Right lobe of liver (tissue), 6 donors: ENCODE data around the gene C4orf50. TPM values are rescaled to one million over a fixed set of nuclear protein-coding genes. Genes with fewer than 3 reads are reported as not detected.

Experiments
- ATAC-seq, 4 donors: fragments of 200-7000 bp; cut with Tn5 transposase; one replicate each; pipeline ENCODE4 v1.9.1; 2020; ENCODE audit warnings: mild to moderate bottlenecking in 4 of 4, moderate library complexity in 4 of 4
- DNase-seq, 3 donors: peaks; one replicate each; pipeline ENCODE4 v3.0.0-alpha.2; 2020
- H3K27ac ChIP-seq, 3 donors: fragments of 200-600 bp; one replicate each; pipeline ENCODE4 v1.8.0; 2022
- H3K27me3 ChIP-seq, 2 donors: fragments of 200-600 bp; one replicate each; pipeline ENCODE4 v1.8.0; 2022
- H3K36me3 ChIP-seq, 4 donors: fragments of 200-600 bp; sonication (generic) in 1 of 4; one replicate each; pipeline versions ENCODE4 v1.5.1 to v1.8.0; 2017 to 2022; ENCODE audit warnings: control low read depth in 1 of 4
- H3K4me1 ChIP-seq, 4 donors: fragments of 200-600 bp; sonication (generic) in 1 of 4; one replicate each; pipeline versions ENCODE4 v1.5.1 to v1.8.0; 2017 to 2022; ENCODE audit warnings: control low read depth in 1 of 4
- H3K4me3 ChIP-seq, 3 donors: fragments of 200-600 bp; one replicate each; pipeline ENCODE4 v1.8.0; 2022
- H3K9me3 ChIP-seq, 4 donors: fragments of 200-600 bp; sonication (generic) in 1 of 4; one replicate each; pipeline versions ENCODE4 v1.5.1 to v1.8.0; 2017 to 2022; ENCODE audit warnings: control low read depth in 1 of 4
- POLR2A ChIP-seq: fragments of 450-650 bp; IDR thresholded peaks from one replicate; pipeline ENCODE4 v1.6.1; 2017; ENCODE audit warnings: antibody characterized with exemption, mild to moderate bottlenecking
- WGBS: methylation state at CpG from one replicate; pipeline ENCODE4 v1.1.6; 2018; ENCODE audit warnings: low coverage, low lambda C conversion rate; ENCODE audit not compliant: insufficient coverage; ENCODE audit errors: missing lambda C conversion rate; 5-methylcytosine and 5-hydroxymethylcytosine counted together
- intact Hi-C, 2 donors: fragments of 100-400 bp; cut with DNase I; formaldehyde crosslinking; loops; one replicate each; pipeline versions ENCODE4 v1.11.2 to v1.14.1; 2022
- total RNA-seq, 6 experiments: library from RNA; depleted of rRNA in 2 of 6; stranded (reverse); fragments of >200 nt in 2 of 6; fragmentation: NEBNext Ultra II Directional in 3 of 6; extraction: Animal tissue kit (Norgen Biotek cat#: 25700) in 3 of 6; gene quantifications; one replicate each; pipeline versions ENCODE4 v1.1.0 to v1.2.4, GENCODE V29; 2016 to 2023
- TF ChIP-seq, protein P1 (sequence below), 4 donors: fragments of 200-600 bp in 3 of 4; fragments of 450-650 bp in 1 of 4; IDR thresholded peaks; one replicate each; pipeline versions ENCODE4 v1.5.1 to v1.8.0; 2016 to 2022; ENCODE audit warnings: antibody characterized with exemption in 4 of 4, mild to moderate bottlenecking in 2 of 4
- donor health status: DM: no; HTN: yes; CAD: no.
- donor health status: DM: no; HTN: no; CAD: no.
- donor health status: DM: no; HTN: no; CAD: no.
- donor health status: DM: no; HTN: yes; CAD: no.
- donor health status: DM: no; HTN: yes; CAD: no.

The C4orf50 gene
- total RNA-seq, 6 experiments from 2014 or later: under 0.01 to 0.06 TPM; not detected in 4

DNA sequence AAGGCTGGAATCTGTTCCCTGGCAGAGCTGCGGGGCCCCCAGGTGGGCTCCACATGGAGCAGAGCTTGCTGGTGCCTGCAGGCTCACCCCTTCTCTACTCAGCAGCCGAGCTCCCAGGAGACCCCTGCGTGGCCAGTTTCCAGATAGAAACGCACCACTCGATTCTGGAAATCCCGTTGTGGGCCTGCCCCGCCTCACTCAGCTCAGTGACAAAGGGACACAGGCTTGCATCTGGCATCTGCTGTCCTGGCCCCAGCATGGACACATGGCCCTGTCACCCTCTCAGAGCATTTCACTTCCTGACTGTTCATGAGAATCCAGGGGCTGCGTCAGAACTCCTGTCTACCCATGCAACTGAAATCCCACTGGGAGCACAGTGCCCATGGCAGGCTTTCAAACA is 20.5 kb upstream of the C4orf50 start:
- no peaks in the 10 kb centered on the region for H3K9me3 ChIP-seq
- 75% methylated on average over 2 of the region's 8 CpGs for WGBS
- H3K27me3 ChIP-seq: no peaks in the 10 kb centered on the region
- H3K36me3 ChIP-seq: no peaks in the 10 kb centered on the region
- no peak overlapping the region for H3K4me3 ChIP-seq
- ATAC-seq (no peak), DNase-seq (peak in 1 of 3 donors; percentile 3)
- intact Hi-C loops: loop anchor here in 1 of 2 donors (10.0 kb wide), 1 partner anchor 46 kb away; no protein-coding TSS in a partner anchor
- no peaks in the 10 kb centered on the region for H3K4me1 ChIP-seq
- TF ChIP-seq, protein P1, sequence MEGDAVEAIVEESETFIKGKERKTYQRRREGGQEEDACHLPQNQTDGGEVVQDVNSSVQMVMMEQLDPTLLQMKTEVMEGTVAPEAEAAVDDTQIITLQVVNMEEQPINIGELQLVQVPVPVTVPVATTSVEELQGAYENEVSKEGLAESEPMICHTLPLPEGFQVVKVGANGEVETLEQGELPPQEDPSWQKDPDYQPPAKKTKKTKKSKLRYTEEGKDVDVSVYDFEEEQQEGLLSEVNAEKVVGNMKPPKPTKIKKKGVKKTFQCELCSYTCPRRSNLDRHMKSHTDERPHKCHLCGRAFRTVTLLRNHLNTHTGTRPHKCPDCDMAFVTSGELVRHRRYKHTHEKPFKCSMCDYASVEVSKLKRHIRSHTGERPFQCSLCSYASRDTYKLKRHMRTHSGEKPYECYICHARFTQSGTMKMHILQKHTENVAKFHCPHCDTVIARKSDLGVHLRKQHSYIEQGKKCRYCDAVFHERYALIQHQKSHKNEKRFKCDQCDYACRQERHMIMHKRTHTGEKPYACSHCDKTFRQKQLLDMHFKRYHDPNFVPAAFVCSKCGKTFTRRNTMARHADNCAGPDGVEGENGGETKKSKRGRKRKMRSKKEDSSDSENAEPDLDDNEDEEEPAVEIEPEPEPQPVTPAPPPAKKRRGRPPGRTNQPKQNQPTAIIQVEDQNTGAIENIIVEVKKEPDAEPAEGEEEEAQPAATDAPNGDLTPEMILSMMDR (IDR thresholded peaks at IDR 0.05): no peak
- no peak overlapping the region for H3K27ac ChIP-seq

DNA sequence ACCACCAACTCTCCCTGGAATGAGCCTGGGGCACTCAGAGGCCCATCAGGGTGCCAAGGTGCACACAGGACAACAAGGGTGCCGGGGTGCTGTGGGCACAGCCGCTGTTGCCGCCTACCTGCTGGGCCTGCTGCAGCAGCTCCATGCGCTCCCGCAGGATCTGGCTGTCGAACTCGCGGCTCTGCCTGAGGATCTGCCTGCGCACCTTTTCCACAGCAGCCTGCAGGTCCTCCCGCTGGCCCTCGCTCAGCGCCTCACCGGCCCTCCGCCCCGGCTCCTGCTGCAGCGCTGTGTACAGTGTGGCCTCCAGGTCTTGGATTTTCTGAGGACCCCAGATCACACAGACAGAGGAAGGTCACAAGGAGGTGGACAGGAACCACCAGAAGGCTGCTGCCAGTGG is 17.6 kb upstream of the C4orf50 start:
- WGBS: 80% methylated on average over 1 of the region's 16 CpGs
- Histone ChIP-seq H3K4me3 (no peak overlapping the region), H3K9me3 (no peaks in the 10 kb centered on the region), H3K4me1 (peaks cover 0 to 11% (median 0%) of the 10 kb centered on the region in 4 donors), H3K36me3 (no peaks in the 10 kb centered on the region), H3K27me3 (no peaks in the 10 kb centered on the region), H3K27ac (no peak overlapping the region)
- intact Hi-C loops: loop anchor here in 1 of 2 donors (10.0 kb wide), 1 partner anchor 49 kb away; no protein-coding TSS in a partner anchor
- DNase-seq: no peak
- TF ChIP-seq POLR2A: no peak
- TF ChIP-seq, protein P1 (IDR thresholded peaks at IDR 0.05): no peak
- ATAC-seq: no peak

DNA sequence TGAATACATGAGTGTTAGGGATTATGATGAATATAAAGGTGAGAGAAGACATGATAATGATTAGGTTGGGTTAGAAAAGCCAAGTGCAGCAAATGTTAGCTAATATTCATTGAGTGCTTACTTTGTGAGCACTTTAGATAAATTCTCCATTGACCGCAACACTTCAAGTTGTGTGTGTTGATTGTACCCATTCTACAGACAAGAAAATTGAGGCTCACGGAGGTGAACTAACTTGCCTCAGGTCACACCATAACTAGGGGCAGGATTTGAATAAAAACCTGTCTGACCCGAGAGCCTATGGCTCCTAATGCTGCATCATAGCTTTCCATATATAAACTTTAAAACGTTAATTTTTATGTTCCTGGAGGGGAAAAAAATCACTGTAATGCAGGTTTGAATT is 15.2 kb upstream of the C4orf50 start:
- TF ChIP-seq, protein P1 (IDR thresholded peaks at IDR 0.05): no peak
- TF ChIP-seq POLR2A: no peak
- Histone ChIP-seq H3K36me3 (no peaks in the 10 kb centered on the region), H3K27ac (no peak overlapping the region), H3K4me1 (peaks cover 0 to 11% (median 0%) of the 10 kb centered on the region in 4 donors), H3K9me3 (no peaks in the 10 kb centered on the region), H3K4me3 (no peak overlapping the region), H3K27me3 (no peaks in the 10 kb centered on the region)
- DNase-seq (no peak), ATAC-seq (no peak)
- 73% methylated on average over 4 of the region's 4 CpGs for WGBS
- intact Hi-C loops: loop anchor here in 1 of 2 donors (10.0 kb wide), 1 partner anchor 51 kb away; no protein-coding TSS in a partner anchor

DNA sequence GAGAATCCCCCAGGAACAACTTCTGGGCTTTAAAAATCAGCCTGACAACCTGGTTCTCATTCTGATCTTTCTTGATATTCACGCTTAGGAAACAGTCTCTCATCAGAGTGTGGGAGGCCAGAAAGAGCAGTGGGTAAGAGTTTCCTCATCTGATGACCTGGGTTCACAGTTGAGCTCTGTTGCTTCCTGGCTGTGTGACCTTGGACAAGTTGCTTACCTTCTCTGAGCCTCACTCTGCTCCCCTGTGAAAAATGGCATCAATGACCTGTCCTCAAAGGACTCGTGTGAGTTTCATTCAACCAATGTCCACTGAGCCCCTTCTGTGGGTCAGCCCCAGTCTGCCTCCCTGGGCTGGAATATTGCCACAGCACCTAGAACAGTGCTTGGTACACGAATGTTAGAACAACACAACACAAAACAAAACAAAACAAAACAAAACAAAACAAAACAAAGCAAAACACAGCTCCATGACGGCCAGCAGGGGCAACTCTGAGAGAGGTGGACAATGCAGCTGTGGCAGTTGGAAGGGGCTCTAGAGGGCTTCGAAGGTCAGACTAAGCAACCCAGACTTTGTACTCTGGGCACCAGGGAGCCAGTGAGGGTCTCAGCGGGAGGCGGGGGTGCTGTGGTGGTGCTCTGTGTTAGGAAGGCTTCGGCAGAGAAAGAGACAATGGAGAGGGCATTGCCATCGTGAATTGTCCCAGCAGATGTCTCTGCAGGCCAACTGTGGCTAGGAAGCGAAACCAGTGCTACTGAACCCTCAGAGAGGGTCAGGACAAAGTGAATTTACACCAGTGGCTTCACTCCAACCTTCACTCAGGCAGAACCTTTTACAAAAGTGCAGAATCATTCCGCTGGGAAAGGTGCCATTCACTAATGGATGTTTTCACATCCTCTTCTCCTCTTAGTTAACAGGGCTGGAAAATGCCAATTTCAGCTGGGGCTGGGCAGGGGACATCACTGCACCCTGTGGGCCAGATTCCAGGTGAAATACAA is 14.3 kb upstream of the C4orf50 start:
- H3K9me3 ChIP-seq: no peaks in the 10 kb centered on the region
- TF ChIP-seq POLR2A: no peak
- TF ChIP-seq, protein P1 (IDR thresholded peaks at IDR 0.05): peak; percentile 34 to 63 (median 40)
- no peak overlapping the region for H3K4me3 ChIP-seq
- H3K4me1 ChIP-seq: peaks cover 0 to 11% (median 0%) of the 10 kb centered on the region in 4 donors
- peak; percentile 82 to 98 (median 95) for ATAC-seq
- DNase-seq: peak in 1 of 3 donors; percentile 82
- intact Hi-C loops: loop anchor here in 1 of 2 donors (10.0 kb wide), 1 partner anchor 52 kb away; no protein-coding TSS in a partner anchor
- H3K27ac ChIP-seq: peak overlapping the region in 1 of 3 donors; percentile 53
- WGBS: 43% methylated on average over 11 of the region's 11 CpGs
- H3K27me3 ChIP-seq: no peaks in the 10 kb centered on the region
- H3K36me3 ChIP-seq: no peaks in the 10 kb centered on the region
